Body of pancreas (tissue), 4 donors: ENCODE data around the gene KIT.

ENCODE experiments used
- CTCF ChIP-seq, 7 experiments: fragments of 450-650 bp in 4 of 7; fragments of 200-600 bp in 3 of 7; sonication (generic) in 3 of 7; IDR thresholded peaks; one replicate each; pipeline ENCODE4 v1.5.1; 2016 to 2019; ENCODE audit warnings: antibody characterized with exemption in 7 of 7
- POLR2A ChIP-seq, 3 donors: fragments of 450-650 bp; IDR thresholded peaks; one replicate each; pipeline ENCODE4 v1.6.1; 2016; ENCODE audit warnings: antibody characterized with exemption in 3 of 3, mild to moderate bottlenecking in 2 of 3

- TF ChIP-seq POLR2A (IDR thresholded peaks at IDR 0.05) (no peak), CTCF (IDR thresholded peaks at IDR 0.05) (no peak)
Observed at GRCh38 chr4:54668014-54668611, 10.4 kb downstream of the KIT start.
